ENCODE results near the gene MEAK7. TPM values are rescaled to one million over a fixed set of nuclear protein-coding genes. Genes with fewer than 3 reads are reported as not detected.

Gene MEAK7
- total RNA-seq, 1 donor from 2014 or later = 23.1 TPM

DNA sequence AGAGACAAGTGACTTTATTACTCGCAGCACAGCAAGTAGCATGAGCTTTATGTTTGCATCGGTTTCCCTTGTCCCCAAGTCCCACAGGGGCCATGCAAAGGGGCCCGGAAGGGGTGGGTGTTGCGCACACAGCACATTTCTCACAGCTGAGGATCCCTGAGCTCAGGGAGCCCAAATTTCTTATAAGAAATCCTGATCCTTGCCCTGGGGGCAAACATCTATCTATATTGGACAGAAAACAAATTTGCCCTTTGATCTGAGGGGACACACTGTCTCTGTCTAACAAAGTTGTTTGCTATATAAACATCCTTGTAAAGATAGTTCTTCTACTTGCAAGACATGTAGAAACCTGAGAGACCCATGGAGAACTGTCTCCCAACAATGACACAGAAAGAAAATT lies 35.7 kb upstream of the MEAK7 start:
- TF ChIP-seq, protein P1, sequence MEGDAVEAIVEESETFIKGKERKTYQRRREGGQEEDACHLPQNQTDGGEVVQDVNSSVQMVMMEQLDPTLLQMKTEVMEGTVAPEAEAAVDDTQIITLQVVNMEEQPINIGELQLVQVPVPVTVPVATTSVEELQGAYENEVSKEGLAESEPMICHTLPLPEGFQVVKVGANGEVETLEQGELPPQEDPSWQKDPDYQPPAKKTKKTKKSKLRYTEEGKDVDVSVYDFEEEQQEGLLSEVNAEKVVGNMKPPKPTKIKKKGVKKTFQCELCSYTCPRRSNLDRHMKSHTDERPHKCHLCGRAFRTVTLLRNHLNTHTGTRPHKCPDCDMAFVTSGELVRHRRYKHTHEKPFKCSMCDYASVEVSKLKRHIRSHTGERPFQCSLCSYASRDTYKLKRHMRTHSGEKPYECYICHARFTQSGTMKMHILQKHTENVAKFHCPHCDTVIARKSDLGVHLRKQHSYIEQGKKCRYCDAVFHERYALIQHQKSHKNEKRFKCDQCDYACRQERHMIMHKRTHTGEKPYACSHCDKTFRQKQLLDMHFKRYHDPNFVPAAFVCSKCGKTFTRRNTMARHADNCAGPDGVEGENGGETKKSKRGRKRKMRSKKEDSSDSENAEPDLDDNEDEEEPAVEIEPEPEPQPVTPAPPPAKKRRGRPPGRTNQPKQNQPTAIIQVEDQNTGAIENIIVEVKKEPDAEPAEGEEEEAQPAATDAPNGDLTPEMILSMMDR (conservative IDR thresholded peaks at IDR 0.05; ENCODE audit: low read depth, low read length) = no peak
- no peak for DNase-seq (ENCODE audit: low read depth)

DNA sequence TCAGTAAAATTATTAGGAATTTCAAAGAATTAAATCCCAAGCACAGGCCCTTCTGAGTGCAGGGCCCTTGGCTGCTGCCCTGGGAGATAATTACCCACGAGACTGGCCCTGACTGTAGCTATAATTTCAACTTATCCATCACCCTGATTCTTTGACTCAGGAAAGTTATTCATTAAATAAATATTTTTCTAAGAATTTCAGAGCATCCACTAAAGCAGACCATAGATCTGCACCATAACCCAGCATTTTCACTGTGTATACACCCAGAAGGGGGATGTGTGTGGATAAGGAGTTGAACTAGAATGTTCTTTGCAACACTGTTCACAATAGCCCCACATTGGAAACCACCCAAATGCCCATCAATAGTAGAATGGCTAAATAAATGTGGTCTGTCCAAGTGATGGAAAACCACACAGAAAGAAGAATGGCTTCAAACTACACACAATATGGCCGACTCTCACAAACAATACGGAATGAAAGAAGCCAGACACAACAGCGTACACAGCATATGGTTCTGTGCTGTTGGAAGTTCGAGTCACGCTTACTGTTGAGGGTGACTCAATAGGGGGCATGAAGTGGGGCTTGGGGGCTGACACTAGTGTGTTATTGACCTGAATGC lies 33.9 kb upstream of the MEAK7 start:
- DNase-seq (ENCODE audit: low read depth) = no peak
- no peak overlapping the region for H3K4me3 ChIP-seq (ENCODE audit: low read depth, low read length)
- TF ChIP-seq, protein P1 (conservative IDR thresholded peaks at IDR 0.05; ENCODE audit: low read depth, low read length) = no peak

More for the DNA sequence above, 35.7 kb upstream of the MEAK7 start:
- H3K4me3 ChIP-seq (ENCODE audit: low read depth, low read length) = no peak overlapping the region

DNA sequence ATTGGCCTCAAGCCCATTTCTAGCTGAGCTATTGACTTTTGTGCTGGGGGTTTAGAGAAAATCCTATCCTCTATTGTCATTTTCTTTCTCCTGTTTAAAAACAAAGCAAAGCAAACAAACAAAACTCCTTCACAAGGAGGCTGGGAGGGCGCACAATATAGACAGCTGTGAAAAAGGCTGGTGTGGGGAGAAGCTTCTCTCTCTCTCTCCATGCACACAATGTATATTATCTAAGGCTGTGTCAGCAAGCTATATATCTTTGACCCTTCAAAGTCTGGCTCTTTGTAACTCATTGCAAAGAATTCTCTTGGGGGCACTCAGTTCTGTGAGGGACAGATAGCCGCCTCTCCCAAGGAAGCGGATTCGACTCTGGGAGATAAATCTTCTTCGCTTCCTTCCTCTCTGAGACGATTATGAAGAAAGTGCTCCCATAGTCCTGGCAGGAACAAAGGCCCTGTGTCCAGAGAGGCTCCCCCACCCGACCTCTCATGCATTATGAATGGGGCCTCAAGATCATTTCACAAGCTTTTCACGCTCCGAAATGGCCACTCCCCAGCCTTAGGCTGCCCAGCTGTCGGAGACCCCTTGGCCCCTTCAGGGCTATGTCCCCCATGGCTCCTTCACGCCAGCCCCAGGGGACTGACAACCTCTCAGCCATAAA lies 33.2 kb upstream of the MEAK7 start:
- H3K4me3 ChIP-seq (ENCODE audit: low read depth, low read length) = no peak overlapping the region
- no peak for DNase-seq (ENCODE audit: low read depth)
- TF ChIP-seq, protein P1 (conservative IDR thresholded peaks at IDR 0.05; ENCODE audit: low read depth, low read length) = no peak

DNA sequence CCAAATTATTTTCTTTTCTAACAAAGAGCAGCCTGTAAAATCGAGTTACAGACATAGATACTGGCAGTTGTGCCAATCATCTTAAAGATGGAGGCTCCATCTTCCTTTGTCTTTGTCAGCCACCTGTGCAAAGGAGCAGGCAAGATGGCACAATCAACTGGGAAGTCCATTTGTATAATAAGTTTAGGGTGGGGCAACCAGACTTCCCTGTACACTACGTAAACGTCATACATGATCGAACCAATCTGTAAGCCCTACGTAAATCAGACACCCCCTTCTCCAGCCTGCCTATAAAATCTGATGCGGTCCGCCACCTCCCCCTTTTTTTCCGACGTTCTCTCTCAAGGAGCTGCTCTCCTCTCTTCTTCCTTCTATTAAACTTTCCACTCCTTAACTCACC lies 31.4 kb upstream of the MEAK7 start:
- no peak for DNase-seq (ENCODE audit: low read depth)
- no peak overlapping the region for H3K4me3 ChIP-seq (ENCODE audit: low read depth, low read length)
- TF ChIP-seq, protein P1 (conservative IDR thresholded peaks at IDR 0.05; ENCODE audit: low read depth, low read length) = no peak

DNA sequence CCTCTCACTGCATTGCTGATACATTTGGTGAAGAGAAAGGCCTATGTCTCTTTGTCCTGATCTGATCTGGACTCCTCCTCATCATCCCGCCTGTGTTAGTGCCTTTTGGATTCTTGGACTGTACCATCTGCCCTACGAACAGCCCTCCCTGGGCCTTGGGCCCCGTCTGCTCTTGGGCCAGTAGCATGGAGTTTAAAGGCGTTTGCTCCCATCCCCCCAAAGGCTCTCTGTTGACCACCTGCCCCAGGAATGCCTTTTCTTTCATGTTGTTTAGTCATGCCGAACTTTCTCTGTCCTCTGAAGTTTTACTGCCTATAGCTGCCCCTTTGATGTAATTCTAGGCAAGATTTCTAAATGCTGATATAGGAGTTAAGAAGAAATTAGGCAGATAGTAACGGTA lies 30.9 kb upstream of the MEAK7 start:
- no peak for DNase-seq (ENCODE audit: low read depth)
- TF ChIP-seq, protein P1 (conservative IDR thresholded peaks at IDR 0.05; ENCODE audit: low read depth, low read length) = no peak
- no peak overlapping the region for H3K4me3 ChIP-seq (ENCODE audit: low read depth, low read length)

DNA sequence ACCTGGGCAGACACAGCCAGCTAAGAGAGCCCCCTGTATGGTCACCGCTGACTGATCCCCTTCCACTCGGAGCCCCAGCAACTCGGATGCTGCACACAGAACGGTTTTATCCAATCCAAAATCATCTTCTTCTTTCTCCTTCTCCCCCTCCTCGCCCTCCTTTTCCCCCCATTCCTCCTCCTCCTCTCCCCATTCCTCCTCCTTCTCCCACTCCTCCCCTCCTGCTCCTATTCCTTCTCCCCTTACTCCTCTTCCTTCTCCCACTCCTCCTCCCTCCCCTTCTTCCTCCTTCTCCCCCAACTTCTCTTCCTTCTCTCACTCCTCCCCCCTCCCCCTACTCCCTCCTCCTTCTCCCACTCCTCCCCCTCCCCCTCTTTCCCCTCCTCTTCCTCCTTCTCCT lies 30.4 kb upstream of the MEAK7 start:
- no peak for DNase-seq (ENCODE audit: low read depth)
- no peak overlapping the region for H3K4me3 ChIP-seq (ENCODE audit: low read depth, low read length)
- TF ChIP-seq, protein P1 (conservative IDR thresholded peaks at IDR 0.05; ENCODE audit: low read depth, low read length) = no peak

All from epithelial cell of proximal tubule (primary cell).